ENCODE results near the gene PEAK1.
A peak's percentile ranks its signal among the peaks of the same experiment; 100 is the strongest.
"Not testable (repeated sequence)": the region's sequence is repeated elsewhere in the genome, so short reads cannot be mapped to it uniquely, and the experiment has no call there.

Gene PEAK1

DNA sequence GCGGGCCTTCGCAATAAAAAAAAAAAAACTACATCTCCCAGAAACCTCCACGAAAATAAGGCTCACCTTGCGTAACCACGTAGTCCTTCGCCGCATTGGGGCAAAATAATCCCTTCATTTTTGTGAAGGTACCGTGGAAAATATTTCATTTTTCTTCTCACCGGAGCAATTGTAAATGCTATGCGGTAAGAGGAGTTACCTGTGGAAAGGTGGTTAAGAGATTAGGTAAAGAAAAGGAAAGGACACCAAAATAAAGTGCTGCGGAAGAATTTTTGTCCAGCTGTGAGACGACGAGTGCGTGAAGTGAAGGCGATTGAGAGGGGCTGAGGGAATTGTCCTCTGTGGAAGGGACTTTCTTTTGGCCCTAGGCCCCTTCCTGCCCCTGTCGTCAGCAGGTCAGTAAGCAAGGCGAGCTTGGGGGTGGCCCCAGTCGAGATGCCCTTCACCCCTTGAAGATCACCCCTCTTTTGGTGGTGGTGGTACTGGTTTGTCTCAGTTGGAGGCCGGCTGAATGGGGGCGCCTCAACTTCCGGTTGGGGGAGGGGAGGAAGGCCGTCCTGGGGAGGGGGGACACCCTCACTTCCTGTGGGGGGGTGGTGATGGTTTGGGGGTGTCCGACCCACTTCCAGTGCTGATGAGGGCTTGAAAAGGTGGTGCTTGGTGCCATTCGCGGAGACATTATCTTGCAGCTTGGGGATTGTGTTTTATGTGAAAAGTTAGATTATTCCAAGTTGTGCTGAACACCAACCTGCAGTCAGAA is 886 bp upstream of the PEAK1 start, which contains the start of gene HMG20A:
Gene HMG20A, plus strand, starts transcription at position 279 of the 760 bp plus-strand sequence. CDS start 37,520 bp downstream, outside the sequence.
- peak; percentile 29 for DNase-seq

DNA sequence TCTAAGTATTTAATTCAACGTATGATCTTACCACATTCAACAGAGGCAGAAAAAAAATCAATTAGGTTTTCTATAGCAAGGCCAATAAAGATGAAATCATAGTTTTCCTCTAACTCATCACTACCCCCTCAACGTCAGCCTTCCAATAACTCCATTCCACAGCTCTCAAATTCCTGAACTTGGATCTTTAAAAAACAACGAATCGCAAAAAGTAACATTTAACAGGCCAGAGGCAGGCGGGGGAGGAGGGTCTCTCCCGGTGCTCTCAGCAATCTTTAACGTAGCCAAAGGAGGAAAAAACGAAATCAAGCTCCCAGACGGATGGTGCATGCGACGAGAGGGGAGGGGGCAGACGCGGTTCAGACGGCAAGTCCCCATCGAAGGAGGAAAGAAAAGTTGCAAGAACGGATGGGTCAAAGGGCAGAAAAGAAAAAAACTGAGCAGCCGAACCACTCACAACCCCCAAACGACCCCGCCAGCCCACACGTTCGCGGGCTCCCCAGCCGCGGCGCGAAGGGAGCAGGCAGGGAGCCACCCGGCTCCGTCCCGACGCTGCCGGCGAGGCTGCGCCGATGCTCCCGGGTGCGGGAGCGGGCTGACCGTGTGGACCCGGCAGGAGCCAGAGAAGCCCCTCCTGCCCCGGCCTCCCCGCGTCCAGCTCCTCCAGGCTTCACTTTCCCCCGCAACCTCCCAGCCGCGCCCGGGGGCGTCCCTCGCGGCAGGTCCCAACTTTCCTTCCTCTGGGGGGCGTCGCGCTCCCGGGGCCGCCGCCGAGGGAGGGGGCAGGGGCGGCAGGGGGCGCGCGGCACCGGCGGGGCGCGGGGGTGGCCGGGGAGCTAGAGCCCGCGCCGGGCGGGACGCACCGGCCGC is 703 bp downstream of the PEAK1 start:
- DNase-seq, result peak; percentile 15

DNA sequence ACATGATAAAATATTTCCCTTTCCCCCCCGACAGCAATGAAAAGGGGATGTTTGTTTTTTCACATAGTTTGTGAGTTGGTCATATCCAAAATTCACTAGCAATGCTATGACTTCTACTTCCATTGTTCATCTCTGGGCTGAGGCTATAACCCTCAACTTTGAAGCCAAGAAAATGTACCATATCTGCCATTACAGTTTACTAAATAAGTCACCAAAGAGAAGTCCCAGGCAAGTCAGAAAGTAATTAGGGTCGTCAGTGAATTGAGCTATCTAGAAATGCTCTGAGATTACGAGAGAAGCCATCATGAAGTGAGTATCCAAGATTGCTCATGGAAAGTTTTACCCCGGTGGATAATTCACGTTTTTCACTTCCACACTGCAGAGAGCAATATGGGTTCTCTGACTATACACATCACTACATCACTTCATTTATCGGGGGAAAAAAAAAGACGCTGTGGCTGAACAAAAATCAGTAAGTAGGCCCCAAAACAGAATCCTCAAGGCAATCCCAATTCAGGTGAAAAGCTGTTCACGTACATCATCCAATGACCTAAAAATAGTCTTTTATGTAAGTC is 1.4 kb downstream of the PEAK1 start:
- no peak for DNase-seq

DNA sequence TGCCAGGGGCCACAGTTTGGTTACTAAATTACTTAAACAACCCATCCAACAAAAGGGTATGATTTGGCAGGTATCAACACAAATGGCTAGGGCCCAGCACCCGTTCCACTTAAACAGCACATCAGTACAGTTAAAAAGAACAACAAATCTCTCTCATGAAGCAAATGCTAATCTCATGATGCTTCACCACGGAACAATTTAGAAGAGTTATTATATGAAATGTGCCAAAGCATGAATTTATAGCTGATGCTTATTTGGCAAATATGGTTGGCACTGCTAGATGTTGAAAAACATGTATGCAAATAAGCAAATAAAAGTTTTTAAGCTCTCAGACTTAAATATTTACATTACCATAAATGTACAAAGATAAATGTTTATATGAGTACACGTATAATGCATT is 2.3 kb downstream of the PEAK1 start:
- DNase-seq, result no peak

DNA sequence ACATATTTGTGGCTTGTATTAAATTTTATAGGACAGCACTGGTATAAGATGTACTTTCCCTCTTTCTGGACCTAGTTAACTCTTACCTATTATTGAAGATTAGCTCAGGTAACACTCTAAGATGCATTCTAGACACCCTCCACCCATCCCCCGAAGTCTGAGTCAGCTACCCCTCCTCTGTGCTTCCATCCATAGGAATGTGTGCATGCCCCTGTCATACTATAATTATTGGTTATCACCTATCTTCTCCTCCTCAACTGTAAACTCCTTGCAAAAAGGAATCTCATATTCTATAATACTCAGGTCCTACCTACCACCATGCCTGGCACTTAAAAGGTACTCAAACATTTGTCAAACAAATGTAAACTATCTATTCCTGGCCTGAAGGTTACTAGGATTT is 3.0 kb downstream of the PEAK1 start:
- no peak for DNase-seq

DNA sequence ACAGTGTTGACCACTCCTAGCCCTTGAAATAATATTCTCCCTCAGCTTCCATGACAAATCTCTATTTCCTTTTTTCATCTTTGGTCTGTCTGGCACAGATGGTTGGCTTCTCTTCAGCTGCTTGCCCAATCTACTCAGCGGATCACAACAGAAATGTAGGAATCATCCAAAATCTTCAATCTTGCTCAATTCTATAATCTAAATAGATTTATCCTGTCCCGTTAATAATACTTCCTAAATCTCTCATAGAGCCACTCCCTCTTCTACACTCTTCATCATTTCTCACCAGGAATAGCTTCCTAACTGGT is 3.8 kb downstream of the PEAK1 start:
- no peak for DNase-seq

DNA sequence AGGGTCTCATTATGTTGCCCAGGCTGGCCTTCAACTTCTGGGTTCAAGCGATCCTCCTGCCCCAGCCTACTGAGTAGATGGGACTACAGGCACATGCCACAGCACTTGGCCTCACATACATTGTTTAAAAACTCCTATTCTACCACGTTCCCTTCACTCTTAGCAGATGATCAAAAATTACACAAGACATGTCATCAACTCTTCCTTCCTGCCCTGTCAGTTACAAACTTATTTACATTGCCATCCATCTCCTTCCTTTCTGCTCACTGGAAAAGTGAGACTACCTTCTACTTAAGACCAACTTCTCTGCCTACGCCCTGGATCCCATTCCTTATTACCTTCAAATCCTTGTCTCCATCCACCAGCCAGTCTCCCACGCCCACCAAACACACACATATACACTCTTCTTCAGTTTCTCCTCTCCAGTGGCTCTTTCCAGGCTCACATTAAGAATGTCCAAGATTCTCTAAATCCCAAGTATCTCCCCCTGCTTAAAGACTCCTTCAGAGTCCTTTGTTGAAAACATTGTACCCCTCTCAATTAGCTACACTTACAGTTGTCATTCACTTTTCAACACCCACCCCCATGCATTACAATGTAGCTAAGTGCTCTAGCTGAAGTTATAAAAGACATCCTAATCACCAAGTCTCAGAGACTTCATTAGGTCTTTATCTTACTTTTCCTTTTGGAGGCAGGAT is 4.3 kb downstream of the PEAK1 start:
- DNase-seq, result no peak

DNA sequence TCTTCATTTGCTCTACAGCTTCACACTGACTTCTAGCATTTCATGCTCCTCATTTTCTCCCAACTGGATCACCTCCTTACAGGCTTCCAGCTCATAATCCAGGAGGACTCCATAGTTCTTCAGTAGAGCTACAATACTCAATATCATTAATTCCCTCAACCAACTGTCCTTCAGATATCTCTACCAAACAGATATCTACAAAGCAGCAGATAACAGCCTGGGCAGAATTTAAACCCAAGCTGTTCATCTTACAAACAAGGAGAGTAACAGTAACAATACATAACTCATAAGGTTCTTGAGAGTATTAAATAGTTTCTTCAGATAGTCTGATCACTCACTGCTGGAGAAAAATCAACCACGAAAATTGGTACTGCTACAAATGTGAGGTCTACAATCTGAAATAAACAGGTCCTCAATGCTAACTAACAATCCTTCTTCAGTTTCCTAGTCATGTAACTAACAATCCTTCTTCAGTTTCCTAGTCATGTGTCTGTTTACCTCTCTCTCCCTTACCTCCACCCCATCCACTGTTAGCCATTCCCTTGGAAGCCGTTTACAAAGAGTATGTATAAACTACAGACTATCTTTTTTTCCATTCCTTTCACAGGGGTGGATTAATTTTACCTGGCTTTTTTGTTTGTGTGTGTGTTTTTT is 5.0 kb downstream of the PEAK1 start:
- DNase-seq, result no peak

DNA sequence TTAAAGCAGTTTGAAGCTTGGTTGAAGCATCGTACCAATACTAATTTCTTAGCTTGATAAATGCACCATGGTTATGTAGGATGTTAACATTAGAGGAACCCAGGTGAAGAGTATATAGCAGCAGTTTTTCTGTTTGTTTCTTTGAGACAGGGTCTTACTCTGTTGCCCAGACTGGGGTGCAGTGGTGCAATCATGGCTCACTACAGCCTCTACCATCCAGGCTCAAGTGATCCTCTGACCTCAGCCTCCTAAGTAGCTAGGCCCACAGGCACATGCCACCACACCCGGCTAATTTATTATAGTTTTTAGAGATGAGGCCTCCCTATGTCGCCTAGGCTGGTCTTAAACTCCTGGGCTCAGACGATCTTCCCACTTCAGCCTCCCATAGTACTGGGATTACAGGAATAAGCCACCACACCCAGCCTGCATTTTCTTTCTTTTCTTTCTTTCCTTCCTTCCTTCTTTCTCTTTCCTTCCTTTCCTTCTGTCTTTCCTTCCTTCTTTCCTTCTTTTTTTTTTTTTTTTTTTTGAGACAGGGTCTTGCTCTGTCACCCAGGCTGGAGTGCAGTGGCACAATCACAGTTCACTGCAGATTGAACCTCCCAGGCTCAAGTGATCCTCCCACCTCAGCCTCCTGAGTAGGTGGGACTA is 6.1 kb downstream of the PEAK1 start:
- DNase-seq, result no peak

DNA sequence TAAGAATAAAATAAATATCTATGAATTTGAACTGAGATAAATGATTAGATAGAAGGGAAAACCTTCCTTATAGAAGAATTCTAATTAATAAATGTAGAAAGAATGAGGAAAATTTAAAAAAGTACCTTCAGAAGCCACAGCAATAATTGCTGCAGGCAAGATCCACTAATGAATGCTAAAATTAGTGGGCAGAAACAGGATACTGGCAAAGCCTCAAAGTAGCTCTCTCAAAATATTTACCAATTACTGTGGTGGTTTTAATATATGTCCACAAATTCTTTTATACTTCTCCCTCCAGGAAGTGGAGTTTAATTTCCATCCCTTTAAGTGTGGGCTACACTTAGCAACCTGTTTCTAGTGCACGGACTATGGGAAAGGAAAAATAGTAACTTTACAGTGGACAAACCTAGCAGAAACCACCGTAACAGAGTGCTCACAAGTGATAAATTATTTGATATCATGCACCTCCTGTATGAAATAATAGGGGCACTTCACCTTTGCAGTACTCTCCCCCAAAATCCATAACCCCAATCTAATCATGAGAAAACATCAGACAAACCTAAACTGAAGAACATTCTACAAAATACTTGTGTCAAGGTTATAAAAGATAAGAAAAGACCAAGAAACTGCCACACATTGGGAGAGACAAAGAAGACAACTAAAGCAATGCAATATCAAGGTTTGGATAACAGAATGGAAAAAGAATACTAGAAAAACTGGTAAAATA is 6.8 kb downstream of the PEAK1 start:
- no peak for DNase-seq

DNA sequence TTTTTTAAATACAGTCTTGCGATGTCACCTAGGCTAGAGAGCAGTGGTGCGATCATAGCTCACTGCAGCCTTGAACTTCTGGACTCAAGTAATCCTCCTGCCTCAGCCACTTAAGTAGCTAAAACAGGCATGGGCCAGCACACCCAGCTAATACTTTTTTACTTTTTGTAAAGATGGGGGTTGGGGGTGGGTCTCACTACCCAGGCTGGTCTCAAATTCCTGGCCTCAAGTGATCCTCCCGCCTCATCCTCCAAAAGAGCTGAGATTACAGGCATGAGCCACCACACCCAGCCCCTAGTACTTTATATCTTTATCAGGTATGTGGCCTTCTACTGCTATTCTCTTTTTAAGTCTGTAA is 8.3 kb downstream of the PEAK1 start:
- DNase-seq, result no peak

DNA sequence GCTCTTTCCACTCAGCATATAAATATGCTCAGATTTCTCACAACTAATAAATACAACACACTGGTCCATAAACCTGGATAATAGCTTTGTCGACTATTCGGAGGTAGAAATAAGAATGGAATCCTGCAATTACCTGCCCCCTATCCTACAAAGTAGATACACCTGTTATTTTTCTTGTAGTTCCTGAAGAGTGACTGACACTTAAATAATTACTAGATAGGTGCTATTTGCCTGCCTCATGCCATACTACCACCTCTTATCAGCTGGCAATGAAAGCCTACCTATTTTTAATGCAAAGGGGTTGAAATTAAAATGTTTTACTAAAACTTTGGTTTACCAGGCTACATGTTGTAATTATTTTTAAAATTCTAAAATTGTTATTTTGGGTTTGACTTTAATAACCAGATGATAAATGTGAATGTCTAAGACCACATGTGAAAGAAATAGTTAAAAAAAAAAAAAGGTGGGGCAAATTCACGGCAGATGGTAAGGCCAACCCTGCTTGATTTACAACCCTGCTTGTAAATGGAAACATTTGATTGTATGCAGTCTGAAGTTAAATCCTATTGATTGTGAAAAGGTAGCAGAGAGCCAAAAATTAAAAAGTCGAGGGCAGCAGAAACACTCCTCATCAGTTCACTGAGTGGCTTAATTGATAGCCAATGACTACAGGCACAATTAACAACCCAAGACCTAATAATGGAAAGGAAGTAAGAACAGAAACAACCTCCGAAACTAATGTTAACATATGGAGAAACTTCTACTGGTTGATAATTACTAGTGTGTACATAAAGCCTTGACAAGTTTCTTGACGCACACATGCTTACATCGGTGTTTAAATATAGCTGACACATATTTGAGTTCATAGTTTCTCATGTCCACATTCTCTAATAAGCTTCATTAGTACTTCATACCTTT is 8.9 kb downstream of the PEAK1 start:
- no peak for DNase-seq

DNA sequence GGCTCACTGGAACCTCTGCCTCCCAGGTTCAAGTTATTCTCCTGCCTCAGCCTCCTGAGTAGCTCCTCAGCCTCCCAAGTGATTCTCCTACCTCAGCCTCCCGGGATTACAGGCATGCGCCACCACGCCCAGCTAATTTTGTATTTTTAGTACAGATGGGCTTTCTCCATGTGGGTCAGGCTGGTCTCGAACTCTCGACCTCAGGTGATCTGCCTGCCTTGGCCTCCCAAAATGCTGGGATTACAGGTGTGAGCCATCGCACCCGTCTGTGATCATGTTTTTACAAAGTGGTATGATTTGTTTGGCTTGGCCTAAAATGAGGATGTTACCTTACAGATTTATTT is 9.8 kb downstream of the PEAK1 start:
- DNase-seq, result not testable (repeated sequence)

DNA sequence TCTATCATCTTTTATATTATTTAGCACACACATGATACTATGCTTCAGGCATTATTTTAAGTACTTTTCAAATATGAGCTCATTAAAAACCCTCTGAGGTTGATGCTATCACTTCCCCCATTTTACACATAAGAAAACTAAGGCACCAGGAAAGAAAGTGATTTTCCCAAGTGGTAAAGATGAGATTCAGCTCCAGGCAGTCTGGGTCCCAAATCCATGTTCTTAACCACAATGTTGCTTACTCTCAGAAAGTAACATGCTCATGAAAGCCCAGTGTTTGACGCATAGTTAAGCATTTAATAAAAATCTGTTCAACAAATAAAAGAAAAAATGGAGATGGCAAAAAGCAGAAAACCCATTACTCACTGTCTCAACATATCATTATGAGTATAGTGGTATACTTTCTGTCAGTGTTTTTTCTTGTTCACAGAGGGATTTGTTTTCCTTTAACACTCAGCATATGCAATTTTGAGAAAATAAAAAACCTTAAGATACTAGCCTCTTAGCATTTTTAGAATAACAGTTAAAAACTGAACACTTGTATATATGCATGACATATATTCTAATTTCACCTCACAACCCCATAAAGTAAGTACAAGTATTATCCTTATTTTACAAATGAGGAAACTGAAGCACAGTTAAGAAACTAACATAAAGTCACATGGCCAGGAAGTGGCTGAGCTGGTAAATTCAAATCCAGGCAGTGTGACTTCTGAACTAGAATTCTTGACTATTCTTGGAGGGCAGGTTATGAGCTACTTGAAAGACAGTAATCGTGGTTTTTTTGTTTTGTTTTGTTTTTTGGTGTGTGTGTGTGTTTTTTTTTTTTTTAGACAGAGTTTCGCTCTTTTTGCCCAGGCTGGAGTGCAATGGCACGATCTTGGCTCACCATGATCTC is 10.4 kb downstream of the PEAK1 start:
- DNase-seq, result no peak

DNA sequence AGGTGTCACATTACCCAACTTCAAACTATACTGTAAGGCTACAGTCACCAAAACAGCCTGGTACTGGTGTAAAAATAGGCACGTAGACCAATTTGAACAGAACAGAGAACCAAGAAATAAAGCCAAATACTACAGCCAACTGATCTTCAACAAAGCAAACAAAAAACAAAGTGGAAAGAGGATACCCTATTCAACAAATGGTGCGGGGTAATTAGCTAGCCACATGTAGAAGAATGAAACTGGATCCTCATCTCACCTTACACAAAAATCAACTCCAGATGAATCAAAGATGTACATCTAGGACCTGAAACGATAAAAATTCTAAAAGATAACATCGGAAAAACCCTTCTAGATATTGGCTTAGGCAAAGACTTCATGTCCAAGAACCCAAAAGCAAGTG is 13.1 kb downstream of the PEAK1 start:
- no peak for DNase-seq

DNA sequence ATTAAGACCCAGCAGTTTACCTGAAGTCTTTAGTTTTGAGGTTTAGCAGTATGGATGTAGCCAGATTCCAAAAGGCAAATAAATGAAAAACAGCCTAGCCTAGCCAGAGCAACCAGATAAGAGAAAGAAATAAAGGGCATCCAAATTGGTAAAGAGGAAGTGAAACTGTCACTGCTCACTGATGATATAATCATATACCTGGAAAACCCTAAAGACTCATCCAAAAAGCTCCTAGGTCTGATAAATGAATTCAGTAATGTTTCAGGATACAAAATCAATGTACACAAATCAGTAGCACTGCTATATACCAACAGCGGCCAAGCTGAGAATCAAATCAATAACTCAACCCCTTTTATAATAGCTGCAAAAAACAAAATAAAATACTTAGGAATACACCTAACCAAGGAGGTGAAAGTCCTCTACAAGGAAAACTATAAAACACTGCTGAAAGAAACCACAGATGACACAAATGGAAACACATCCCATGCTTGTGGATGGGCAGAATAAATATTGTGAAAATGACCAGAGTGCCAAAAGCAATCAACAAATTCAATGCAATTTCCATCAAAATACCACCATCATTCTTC is 13.6 kb downstream of the PEAK1 start:
- not testable (repeated sequence) for DNase-seq

DNA sequence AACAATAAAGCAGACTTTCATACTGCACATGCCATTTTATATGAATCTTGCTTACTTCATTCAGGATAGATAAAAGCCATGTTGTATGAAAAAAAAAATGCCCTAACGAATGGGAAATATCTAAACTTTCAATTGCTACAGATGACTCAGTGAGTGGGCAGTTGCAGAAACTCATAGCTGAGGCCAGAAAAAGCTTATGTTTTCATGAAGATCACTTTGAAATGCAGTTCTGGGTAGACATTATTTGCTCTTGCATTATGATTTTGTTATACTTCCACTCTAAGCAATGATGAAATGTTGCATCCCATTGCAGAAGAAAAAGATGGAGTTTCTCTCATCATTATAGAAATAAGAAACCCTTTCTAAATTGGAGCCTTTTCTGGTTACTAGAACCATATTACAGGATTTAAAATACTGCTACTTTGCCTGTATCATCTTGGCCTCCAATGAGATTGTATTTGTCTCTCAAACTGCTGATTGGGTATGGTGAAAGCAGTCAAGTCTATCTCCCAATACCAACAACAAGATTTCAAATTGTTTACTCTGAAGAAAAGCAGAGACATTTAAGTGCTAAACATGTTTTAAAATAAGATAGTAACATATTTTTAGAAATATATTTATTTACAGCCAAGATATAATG is 17.0 kb downstream of the PEAK1 start:
- no peak for DNase-seq

DNA sequence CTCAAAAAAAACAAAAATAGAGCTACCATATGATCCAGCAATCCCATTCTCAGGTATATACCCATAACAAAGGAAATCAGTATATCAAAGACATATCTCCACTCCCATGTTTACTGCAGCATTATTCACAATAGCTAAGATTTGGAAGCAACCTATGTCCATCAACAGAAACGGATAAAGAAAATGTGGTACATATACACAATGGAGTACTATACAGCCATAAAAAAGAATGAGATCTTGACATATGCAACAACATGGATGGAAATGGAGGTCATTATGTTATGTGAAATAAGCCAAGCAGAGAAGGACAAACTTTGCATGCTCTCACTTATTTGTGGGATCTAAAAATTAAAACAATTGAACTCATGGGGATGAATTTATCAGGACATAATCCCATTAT is 19.6 kb downstream of the PEAK1 start:
- no peak for DNase-seq

DNA sequence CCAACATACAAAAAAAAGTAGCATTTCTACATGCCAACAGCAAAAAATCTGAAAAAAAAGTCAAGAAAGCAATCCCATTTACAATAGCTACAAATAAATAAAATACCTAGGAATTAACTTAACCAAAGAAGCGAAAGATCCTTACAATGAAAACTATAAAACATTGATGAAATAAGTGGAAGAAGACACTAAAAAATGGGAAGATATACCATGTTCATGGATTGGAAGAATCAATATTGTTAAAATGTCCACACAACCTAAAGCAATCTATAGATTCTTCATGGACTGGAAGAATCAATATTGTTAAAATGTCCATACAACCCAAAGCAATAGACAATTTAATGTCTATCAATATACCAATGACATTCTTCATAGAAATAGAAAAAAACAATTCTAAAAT is 21.0 kb downstream of the PEAK1 start:
- DNase-seq, result no peak

All from activated CD4-positive, alpha-beta T cell treated with anti-CD3 and anti-CD28 coated beads for 1 hour (primary cell).